ENCODE results near the gene KSR1. TPM values are rescaled to one million over a fixed set of nuclear protein-coding genes. Genes with fewer than 3 reads are reported as not detected.
"Not testable (repeated sequence)": the region's sequence is repeated elsewhere in the genome, so short reads cannot be mapped to it uniquely, and the experiment has no call there.

KSR1 gene
- total and polyA plus RNA-seq, 2 donors = 22.7 to 27.3 TPM

DNA sequence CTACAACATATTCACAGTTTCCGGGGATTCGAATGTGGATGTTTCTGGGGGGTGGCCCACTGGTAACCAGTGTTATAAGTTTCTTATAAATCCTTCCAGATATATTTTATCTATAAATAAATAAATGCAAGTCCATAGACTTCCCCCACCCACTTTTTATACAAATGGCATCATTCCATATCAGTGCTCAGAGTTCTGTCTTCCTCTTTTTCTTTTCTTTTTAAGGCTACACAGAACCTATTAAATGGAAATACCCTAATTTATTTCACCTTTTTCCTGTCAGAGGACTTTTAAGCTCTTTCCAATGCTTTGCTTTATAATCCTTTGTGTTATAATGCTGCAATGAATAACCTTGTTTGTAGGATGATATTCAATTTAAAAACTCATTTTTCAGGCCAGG lies 178.5 kb downstream of the KSR1 start:
- DNase-seq (ENCODE audit: extremely low spot score) = no peak
- WGBS = 82% methylated on average over 2 of the region's 2 CpGs
- H3K4me1 ChIP-seq (ENCODE audit: insufficient read depth) = peaks cover 1% of the 10 kb centered on the region
- H3K27ac ChIP-seq (ENCODE audit: low read depth) = no peak overlapping the region
- no peak overlapping the region for H3K4me3 ChIP-seq (ENCODE audit: low read depth, low read length)
- no peaks in the 10 kb centered on the region for H3K36me3 ChIP-seq (ENCODE audit: insufficient read depth)

DNA sequence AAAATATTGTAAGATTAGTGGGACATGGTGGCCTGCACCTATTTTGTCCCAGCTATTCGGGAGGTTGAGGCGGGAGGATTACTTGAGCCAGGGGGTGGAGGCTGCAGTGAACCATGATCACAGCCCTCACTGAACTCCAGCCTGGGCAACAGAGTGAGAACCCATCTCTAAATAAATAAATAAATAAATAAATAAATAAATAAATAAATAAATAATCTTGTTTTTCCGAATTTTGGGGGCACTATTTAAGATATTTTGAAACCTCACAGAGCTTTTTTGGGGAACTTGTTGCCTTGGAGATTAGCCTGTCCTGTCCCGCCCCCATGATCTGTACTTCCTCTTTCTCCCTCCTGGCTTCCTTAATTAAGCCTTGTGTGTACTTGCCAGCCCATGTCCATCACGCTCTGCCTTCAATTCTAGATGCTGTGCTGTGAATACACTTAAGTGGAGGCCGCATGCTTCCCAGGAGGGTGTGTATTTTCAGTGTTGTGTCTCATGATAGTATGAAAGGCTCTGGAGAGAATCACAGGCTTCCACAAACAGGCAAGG lies 179.1 kb downstream of the KSR1 start:
- no peak for DNase-seq (ENCODE audit: extremely low spot score)
- Histone ChIP-seq H3K4me3 (ENCODE audit: low read depth, low read length) (no peak overlapping the region), H3K36me3 (ENCODE audit: insufficient read depth) (no peaks in the 10 kb centered on the region), H3K4me1 (ENCODE audit: insufficient read depth) (peaks cover 1% of the 10 kb centered on the region), H3K27ac (ENCODE audit: low read depth) (no peak overlapping the region)
- WGBS = 83% methylated on average over 6 of the region's 6 CpGs

DNA sequence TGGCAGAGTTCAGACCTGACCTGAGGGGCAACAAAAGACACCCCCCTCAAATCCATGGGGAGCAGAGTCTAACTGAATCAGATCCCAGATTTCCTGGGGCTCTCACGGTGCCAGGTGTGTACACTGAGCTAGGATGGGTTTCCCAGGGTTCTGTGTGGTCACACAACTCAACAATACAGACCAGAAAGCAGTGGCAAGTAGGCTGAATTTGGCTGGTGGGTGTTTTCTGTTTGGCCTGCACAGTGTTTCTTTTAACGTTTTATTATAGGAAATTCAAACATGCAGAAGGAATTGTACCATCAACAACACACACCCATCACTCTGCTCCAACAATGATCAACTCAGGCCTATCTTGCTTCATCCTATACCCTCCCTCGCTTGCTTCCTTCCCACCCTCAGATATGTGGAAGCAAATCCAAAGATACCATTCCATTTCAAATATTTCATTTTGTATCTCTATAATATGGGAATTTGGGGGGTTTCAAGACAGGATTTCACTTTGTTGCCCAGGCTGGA lies 179.8 kb downstream of the KSR1 start:
- not testable (repeated sequence) for H3K36me3 ChIP-seq (ENCODE audit: insufficient read depth); DNase-seq (ENCODE audit: extremely low spot score); H3K4me1 ChIP-seq (ENCODE audit: insufficient read depth); H3K27ac ChIP-seq (ENCODE audit: low read depth); H3K4me3 ChIP-seq (ENCODE audit: low read depth, low read length)
- WGBS = 75% methylated on average over 3 of the region's 3 CpGs

DNA sequence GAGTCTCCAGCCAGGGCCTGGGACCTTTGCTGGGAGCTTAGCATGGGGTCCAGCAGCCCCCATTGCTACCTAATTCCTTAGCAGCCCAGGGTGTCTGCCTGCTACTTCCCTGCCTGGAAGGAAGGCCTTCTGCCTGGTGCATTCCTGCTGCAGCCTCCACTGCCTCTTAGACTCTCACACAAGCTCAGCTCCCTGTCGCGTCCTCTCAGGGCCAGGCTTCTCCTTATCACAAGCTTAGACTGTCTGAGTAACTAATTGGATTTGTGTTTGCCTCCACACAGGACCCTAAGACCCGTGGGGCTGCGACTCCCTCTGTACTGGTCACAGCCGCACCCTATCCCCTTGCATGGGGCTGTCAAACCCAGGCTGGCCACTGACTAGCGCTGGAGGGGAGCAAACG lies 181.6 kb downstream of the KSR1 start:
- WGBS = 91% methylated on average over 7 of the region's 7 CpGs
- not testable (repeated sequence) for H3K4me3 ChIP-seq (ENCODE audit: low read depth, low read length); H3K4me1 ChIP-seq (ENCODE audit: insufficient read depth); DNase-seq (ENCODE audit: extremely low spot score); H3K36me3 ChIP-seq (ENCODE audit: insufficient read depth); H3K27ac ChIP-seq (ENCODE audit: low read depth)

DNA sequence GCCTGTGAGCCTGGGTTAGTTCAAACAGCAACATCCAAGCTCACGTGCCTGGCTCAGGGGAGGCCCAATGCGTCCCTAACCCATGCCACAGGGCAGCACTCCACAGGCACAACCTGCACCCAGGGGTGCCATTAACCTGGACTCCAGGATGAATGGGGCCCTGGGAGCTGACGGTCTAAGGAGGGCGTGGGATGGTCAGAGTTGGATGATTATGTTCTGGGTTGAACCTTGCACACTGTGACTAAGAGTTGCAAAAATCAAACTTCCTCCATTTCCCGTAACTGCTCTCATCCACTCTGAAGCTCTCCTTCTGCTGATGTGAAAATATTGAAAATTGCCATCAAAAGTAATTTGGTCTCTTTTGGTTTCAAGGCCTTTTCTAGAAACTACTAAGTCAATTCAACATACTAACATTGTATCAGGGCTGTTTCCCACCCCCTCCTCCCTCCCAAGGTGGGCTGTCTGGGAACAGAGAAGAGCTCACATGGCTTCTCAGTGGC lies 182.2 kb downstream of the KSR1 start:
- not testable (repeated sequence) for H3K27ac ChIP-seq (ENCODE audit: low read depth); H3K36me3 ChIP-seq (ENCODE audit: insufficient read depth); DNase-seq (ENCODE audit: extremely low spot score); H3K4me1 ChIP-seq (ENCODE audit: insufficient read depth); H3K4me3 ChIP-seq (ENCODE audit: low read depth, low read length)
- WGBS = 100% methylated on average over 1 of the region's 5 CpGs

DNA sequence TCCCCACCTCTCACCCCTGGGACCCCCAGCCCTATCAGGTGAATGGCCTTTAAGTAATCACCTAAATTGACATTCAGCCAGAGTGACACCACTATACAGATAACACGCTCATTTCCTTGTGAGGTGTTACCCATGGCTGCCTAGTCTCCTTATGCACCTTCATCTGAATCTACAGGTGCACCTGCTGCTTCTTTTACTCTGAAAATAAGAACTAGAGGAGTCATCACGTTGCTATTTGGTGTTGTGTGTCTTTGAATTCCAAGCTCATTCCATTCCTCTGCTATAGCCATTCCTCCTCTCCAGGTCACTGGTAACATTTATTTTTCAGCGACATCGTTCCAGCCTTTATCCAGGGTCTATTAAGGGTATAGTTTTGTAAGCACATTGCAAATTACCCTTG lies 184.5 kb downstream of the KSR1 start:
- no peaks in the 10 kb centered on the region for H3K36me3 ChIP-seq (ENCODE audit: insufficient read depth)
- H3K27ac ChIP-seq (ENCODE audit: low read depth) = no peak overlapping the region
- no peak for DNase-seq (ENCODE audit: extremely low spot score)
- no peak overlapping the region for H3K4me3 ChIP-seq (ENCODE audit: low read depth, low read length)
- no peaks in the 10 kb centered on the region for H3K4me1 ChIP-seq (ENCODE audit: insufficient read depth)
- 85% methylated on average over 4 of the region's 4 CpGs for WGBS

DNA sequence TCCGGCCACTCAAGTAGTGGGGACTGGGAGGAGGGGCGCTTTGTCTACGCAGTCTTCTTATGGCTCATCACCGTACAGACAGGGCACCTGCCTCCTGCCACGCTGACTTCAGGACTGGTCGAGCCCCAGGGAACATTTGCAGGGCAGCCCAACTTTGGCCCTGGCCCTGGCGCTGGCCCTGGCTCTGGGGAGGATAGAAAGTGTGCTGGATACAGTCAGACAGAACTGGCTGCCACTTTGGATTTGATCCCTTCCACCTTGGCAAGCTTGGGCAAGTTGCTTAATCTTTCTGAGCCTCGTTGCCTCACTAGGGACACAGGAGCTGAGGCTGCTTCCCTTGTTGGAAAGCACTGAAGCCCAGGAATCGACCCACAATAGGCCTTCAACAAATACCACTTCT lies 188.3 kb downstream of the KSR1 start:
- no peaks in the 10 kb centered on the region for H3K36me3 ChIP-seq (ENCODE audit: insufficient read depth)
- no peaks in the 10 kb centered on the region for H3K4me1 ChIP-seq (ENCODE audit: insufficient read depth)
- DNase-seq (ENCODE audit: extremely low spot score) = no peak
- WGBS = 88% methylated on average over 9 of the region's 9 CpGs
- H3K27ac ChIP-seq (ENCODE audit: low read depth) = no peak overlapping the region
- no peak overlapping the region for H3K4me3 ChIP-seq (ENCODE audit: low read depth, low read length)

DNA sequence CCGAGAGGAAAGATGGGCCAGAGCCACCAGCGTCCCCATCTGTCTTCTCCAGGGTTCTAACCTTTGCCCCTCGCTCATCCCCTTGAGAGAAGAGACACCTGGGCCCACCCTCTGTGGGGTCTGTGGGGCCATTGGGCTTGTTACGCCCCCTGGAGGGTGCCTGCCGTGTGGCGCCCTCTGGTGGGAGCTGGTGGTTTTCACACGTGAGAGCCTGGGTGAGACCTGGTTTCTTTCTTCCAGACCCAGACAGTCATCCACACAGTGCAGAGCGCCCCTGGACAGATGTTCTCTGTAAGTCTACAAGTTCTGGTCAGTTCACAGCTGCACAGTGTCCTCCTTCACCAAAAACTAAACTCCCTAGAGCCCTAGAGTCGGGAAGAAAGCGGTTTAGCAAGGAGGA lies 189.4 kb downstream of the KSR1 start:
- H3K27ac ChIP-seq (ENCODE audit: low read depth) = not testable (repeated sequence)

DNA sequence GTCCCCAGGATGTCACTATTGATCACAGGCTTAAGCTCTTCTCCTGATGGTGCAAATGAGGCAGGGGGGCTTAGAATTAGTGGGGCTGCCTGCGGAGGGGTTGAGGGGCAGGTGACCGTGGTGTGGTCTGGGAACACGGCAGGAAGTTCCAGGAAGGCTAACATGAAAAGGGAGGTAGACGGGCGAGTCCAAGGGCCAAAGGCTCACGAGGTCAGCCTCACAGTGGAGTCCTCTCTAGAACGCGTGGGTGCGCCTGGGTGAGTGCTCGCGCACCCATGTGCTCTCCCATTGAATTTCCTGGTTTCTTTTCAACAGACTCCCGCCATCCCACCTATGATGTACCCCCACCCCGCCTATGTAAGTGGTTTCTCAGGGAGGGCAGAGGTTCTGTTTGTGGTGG lies 190.0 kb downstream of the KSR1 start:
- WGBS = 94% methylated on average over 13 of the region's 13 CpGs
- Histone ChIP-seq H3K36me3 (ENCODE audit: insufficient read depth) (no peaks in the 10 kb centered on the region), H3K27ac (ENCODE audit: low read depth) (no peak overlapping the region), H3K4me3 (ENCODE audit: low read depth, low read length) (no peak overlapping the region), H3K4me1 (ENCODE audit: insufficient read depth) (no peaks in the 10 kb centered on the region)
- no peak for DNase-seq (ENCODE audit: extremely low spot score)

More for the DNA sequence above, 189.4 kb downstream of the KSR1 start:
- not testable (repeated sequence) for H3K36me3 ChIP-seq (ENCODE audit: insufficient read depth); H3K4me1 ChIP-seq (ENCODE audit: insufficient read depth); H3K4me3 ChIP-seq (ENCODE audit: low read depth, low read length); DNase-seq (ENCODE audit: extremely low spot score)
- 79% methylated on average over 3 of the region's 10 CpGs for WGBS

DNA sequence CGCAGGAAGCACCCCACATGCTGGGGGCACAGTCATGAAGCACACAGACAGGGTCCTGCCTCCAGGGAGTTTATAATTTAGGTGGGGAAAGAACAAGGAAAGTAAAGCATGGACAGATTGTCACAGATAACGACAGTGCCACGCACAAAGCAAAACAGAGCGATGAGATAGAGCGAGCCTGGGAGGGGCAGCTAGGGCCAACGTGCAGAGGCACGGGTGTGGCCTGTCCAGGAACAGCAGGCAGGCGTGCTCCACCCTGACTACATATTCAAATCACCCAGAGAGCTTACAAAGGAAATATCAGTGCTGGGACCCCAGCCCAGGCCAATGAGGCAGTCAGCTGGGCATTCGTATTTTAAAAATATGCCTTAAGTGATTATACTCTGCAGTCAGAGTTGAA lies 191.5 kb downstream of the KSR1 start:
- Histone ChIP-seq H3K27ac (ENCODE audit: low read depth) (no peak overlapping the region), H3K36me3 (ENCODE audit: insufficient read depth) (no peaks in the 10 kb centered on the region), H3K4me3 (ENCODE audit: low read depth, low read length) (no peak overlapping the region), H3K4me1 (ENCODE audit: insufficient read depth) (no peaks in the 10 kb centered on the region)
- 79% methylated on average over 9 of the region's 9 CpGs for WGBS
- no peak for DNase-seq (ENCODE audit: extremely low spot score)

DNA sequence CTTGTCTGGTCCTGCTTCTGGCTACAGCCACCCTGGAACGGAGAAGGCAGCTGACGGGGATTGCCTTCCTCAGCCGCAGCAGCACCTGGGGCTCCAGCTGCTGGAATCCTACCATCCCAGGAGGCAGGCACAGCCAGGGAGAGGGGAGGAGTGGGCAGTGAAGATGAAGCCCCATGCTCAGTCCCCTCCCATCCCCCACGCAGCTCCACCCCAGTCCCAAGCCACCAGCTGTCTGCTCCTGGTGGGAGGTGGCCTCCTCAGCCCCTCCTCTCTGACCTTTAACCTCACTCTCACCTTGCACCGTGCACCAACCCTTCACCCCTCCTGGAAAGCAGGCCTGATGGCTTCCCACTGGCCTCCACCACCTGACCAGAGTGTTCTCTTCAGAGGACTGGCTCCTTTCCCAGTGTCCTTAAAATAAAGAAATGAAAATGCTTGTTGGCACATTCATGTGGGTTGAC lies 192.9 kb downstream of the KSR1 start:
- not testable (repeated sequence) for DNase-seq (ENCODE audit: extremely low spot score); H3K36me3 ChIP-seq (ENCODE audit: insufficient read depth); H3K4me3 ChIP-seq (ENCODE audit: low read depth, low read length)

DNA sequence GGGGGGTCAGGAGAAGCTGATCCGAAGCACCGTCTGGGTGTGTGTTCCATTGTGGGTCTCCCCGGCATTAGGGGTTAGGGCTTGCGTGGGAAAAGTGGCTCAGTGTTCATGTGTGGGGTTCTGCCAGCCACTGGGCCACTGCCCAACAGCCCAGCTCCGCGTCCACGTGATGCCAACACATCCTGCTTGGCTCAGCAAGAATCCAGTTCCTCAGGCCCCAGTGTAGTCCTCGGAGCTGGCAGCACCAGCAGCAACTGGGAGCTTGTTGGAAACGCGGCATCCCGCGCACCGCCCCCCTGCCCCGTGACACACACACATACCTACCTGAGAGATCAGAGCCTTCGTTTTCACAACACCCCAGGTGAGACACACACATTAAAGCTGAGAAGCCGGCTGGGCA lies 193.7 kb downstream of the KSR1 start:
- no peaks in the 10 kb centered on the region for H3K4me1 ChIP-seq (ENCODE audit: insufficient read depth)
- no peak overlapping the region for H3K27ac ChIP-seq (ENCODE audit: low read depth)
- DNase-seq (ENCODE audit: extremely low spot score) = no peak
- H3K36me3 ChIP-seq (ENCODE audit: insufficient read depth) = no peaks in the 10 kb centered on the region
- 91% methylated on average over 16 of the region's 16 CpGs for WGBS
- no peak overlapping the region for H3K4me3 ChIP-seq (ENCODE audit: low read depth, low read length)

More for the DNA sequence above, 192.9 kb downstream of the KSR1 start:
- H3K4me1 ChIP-seq (ENCODE audit: insufficient read depth); H3K27ac ChIP-seq (ENCODE audit: low read depth): not testable (repeated sequence)
- WGBS = 66% methylated on average over 5 of the region's 5 CpGs

DNA sequence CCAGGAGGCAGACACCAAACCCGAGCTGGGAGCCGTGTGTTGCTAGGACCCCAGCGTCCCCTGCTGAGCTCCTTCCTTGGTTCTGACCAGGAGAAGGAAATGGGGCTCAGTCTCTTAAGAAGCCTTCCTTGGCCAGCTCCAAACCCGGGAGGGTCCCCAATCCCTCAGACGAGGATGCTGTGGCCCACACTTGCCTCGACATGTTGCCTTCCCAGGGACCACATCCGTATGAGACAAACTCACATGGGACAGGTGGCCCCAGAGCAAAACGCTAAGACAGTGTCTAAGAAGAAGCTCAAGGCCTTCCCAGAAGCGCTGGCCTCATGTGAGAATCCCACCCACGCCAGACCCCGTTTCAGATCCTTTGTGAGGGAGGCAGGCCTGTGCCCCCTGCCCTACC lies 194.6 kb downstream of the KSR1 start:
- no peak for DNase-seq (ENCODE audit: extremely low spot score)
- H3K4me3 ChIP-seq (ENCODE audit: low read depth, low read length) = no peak overlapping the region
- H3K27ac ChIP-seq (ENCODE audit: low read depth) = no peak overlapping the region
- H3K36me3 ChIP-seq (ENCODE audit: insufficient read depth) = no peaks in the 10 kb centered on the region
- 83% methylated on average over 11 of the region's 11 CpGs for WGBS
- no peaks in the 10 kb centered on the region for H3K4me1 ChIP-seq (ENCODE audit: insufficient read depth)

DNA sequence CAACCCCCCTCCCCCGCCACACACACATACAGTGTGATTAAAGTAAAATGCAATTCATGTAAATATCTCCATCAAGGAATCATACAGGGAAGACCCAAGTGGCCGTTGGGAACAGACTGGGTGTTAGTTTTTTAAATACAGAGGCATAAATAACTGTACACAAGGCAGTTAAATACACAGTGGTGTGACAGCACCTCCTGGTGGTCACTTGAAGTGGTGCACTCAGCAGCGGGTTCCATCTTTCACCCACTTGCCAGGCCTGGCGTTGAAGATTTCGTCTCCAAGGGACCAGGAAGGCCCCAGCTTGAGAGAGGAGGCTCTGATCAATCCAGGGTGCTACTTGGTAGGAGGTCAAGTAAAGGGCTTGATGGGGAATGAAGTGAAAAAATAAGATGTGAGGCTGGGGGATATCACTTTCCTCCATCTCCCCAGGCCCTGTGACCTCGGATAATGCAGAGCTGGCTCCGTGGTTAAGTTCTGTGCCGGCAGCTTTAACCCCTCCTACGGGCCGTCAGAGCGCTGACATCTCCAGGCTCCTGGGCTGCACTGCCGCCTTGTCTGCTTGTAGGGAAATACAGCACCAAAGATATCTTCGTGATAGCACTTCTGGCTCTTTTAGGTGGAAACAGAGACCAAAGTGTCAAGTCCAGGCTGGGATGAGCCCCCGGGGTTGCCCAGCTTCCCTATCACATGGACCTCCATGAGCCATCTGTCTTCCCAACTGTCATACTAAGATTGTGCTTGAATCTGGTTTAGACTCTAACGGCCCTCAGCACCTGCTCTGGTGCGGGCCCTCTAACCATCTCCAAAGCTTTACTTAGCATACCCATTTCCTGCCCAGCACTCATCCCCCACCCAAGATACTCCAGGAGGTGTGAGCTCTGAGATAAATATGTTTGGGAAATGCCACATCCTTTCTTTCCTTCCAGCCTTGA lies 195.4 kb downstream of the KSR1 start:
- Histone ChIP-seq H3K36me3 (ENCODE audit: insufficient read depth) (no peaks in the 10 kb centered on the region), H3K27ac (ENCODE audit: low read depth) (no peak overlapping the region), H3K4me3 (ENCODE audit: low read depth, low read length) (no peak overlapping the region), H3K4me1 (ENCODE audit: insufficient read depth) (no peaks in the 10 kb centered on the region)
- WGBS = 43% methylated on average over 16 of the region's 16 CpGs
- no peak for DNase-seq (ENCODE audit: extremely low spot score)
